CD4-positive, alpha-beta T cell (primary cell): ENCODE measurements around the gene ARF3. TPM values are rescaled to one million over a fixed set of nuclear protein-coding genes. Genes with fewer than 3 reads are reported as not detected.

ENCODE experiments used
- ATAC-seq: fragments of 200-7000 bp; cut with Tn5 transposase; one replicate; pipeline ENCODE4 v1.10.0; 2022; ENCODE audit warnings: mild to moderate bottlenecking; ENCODE audit not compliant: poor library complexity
- CTCF ChIA-PET: fragments of 350-600 bp; sonication (Branson Sonifier 250); formaldehyde crosslinking; loops from one replicate; lab custom pipeline; 2021; ENCODE audit warnings: antibody characterized with exemption, inconsistent platforms; lab: Charles Lee
- POLR2A ChIA-PET: fragments of 350-600 bp; sonication (Branson Sonifier 250); formaldehyde crosslinking; loops from one replicate; lab custom pipeline; 2021; ENCODE audit warnings: antibody characterized with exemption, inconsistent platforms; lab: Charles Lee
- DNase-seq, 14 experiments: peaks; one replicate each; pipeline ENCODE4 v3.0.0-alpha.2; 2013 to 2020; ENCODE audit warnings: mixed read lengths in 2 of 14
- H3K27ac ChIP-seq, 2 donors: one replicate each; pipeline versions ENCODE4 v1.5.1 to v1.7.0; 2013; ENCODE audit warnings: low read length in 2 of 2, low read depth in 1 of 2, mild to moderate bottlenecking in 1 of 2
- H3K27me3 ChIP-seq, 2 experiments: 1 replicate in 1 of 2; 2 replicates in 1 of 2; pipeline versions ENCODE4 v1.6.1 to v1.7.0; 2013; ENCODE audit warnings: low read length in 2 of 2, control low read depth in 1 of 2, mild to moderate bottlenecking in 1 of 2, moderate library complexity in 1 of 2; ENCODE audit not compliant: insufficient read depth in 2 of 2, control insufficient read depth in 1 of 2
- H3K36me3 ChIP-seq: one replicate; pipeline ENCODE4 v1.6.1; 2013; ENCODE audit warnings: low read length, control low read depth; ENCODE audit not compliant: insufficient read depth
- H3K4me1 ChIP-seq: one replicate; pipeline ENCODE4 v1.6.1; 2013; ENCODE audit warnings: low read length, control low read depth; ENCODE audit not compliant: insufficient read depth
- H3K4me3 ChIP-seq: one replicate; pipeline ENCODE4 v1.5.1; 2013; ENCODE audit warnings: mild to moderate bottlenecking, low read length, moderate library complexity
- H3K9me3 ChIP-seq, 2 experiments: 1 replicate in 1 of 2; 2 replicates in 1 of 2; pipeline versions ENCODE4 v1.6.1 to v1.7.0; 2013; ENCODE audit warnings: low read length in 2 of 2, mild to moderate bottlenecking in 2 of 2, control low read depth in 1 of 2, moderate library complexity in 1 of 2; ENCODE audit not compliant: control insufficient read depth in 1 of 2, insufficient read depth in 1 of 2
- H3K27ac Mint-ChIP-seq: one replicate; pipeline ENCODE4 v1.8.0; 2020; ENCODE audit warnings: mixed read lengths
- H3K27me3 Mint-ChIP-seq: one replicate; pipeline ENCODE4 v1.8.0; 2021; ENCODE audit warnings: mixed read lengths
- H3K36me3 Mint-ChIP-seq: one replicate; pipeline ENCODE4 v1.8.0; 2021; ENCODE audit warnings: low read depth, mixed read lengths
- H3K4me1 Mint-ChIP-seq: one replicate; pipeline ENCODE4 v1.8.0; 2021; ENCODE audit warnings: low read depth, mixed read lengths
- H3K4me3 Mint-ChIP-seq: one replicate; pipeline ENCODE4 v1.8.0; 2020; ENCODE audit warnings: mild to moderate bottlenecking, mixed read lengths
- H3K9me3 Mint-ChIP-seq: one replicate; pipeline ENCODE4 v1.8.0; 2020; ENCODE audit warnings: mixed read lengths
- CTCF ChIP-seq: fragments of 200-600 bp; IDR thresholded peaks from one replicate; pipeline ENCODE4 v1.8.0; 2022; ENCODE audit warnings: antibody characterized with exemption, mild to moderate bottlenecking
- intact Hi-C, 2 experiments: fragments of 100-400 bp; cut with DNase I in 1 of 2; cut with micrococcal nuclease in 1 of 2; formaldehyde crosslinking; loops; one replicate each; pipeline versions ENCODE4 v1.15.1 to v1.9.0; 2023 to 2025; cut with DNase I, micrococcal nuclease
- polyA plus RNA-seq, 2 donors: library from polyadenylated mRNA; unstranded; fragments of 120-200 nt; gene quantifications; one replicate each; pipeline ENCODE4 v1.2.1, GENCODE V29; 2013
- total RNA-seq, 174 experiments: library from RNA in 2 of 174; stranded (reverse) in 2 of 174; gene quantifications; one replicate each; pipeline ENCODE4 v1.2.3 and lab custom pipeline; 2021 to 2026

The ARF3 gene
- total RNA-seq (10 to 100 TPM; 32.0 to 34.6 TPM), total RNA-seq (lab: John Stamatoyannopoulos, UW) (28.2 to 105 (median 61.8) reads per million in 172 experiments)
- polyA plus RNA-seq (2013, experiment 1 of 2), result 77.4 TPM
- polyA plus RNA-seq (2013, experiment 2 of 2), result 72.3 TPM

- H3K4me3 Mint-ChIP-seq, result peak within 1 kb of the TSS; percentile 100
- H3K27me3 Mint-ChIP-seq, result peaks cover 6% of the 10 kb centered on the region
- H3K4me1 Mint-ChIP-seq, result peaks cover 54% of the 10 kb centered on the region
- CTCF ChIA-PET, result interaction anchor here (0.6 to 4.4 kb wide), 13 partner anchors 12 to 230 kb away, joined by 3 to 31 read pairs (median 4); partner anchors contain the start of gene WNT1
- intact Hi-C loops, result loop anchor here in 1 of 2 experiments (2.0 kb wide), 1 partner anchor 23 kb away; no protein-coding TSS in a partner anchor
- TF ChIP-seq CTCF, result no peak
- peak; percentile 84 to 97 (median 92) for DNase-seq
- POLR2A ChIA-PET, result interaction anchor here (0.7 to 2.4 kb wide), 18 partner anchors 9 to 174 kb away, joined by 3 to 29 read pairs (median 5); partner anchors contain the start of genes DDX23, FKBP11, PRKAG1 and RHEBL1
- H3K36me3 Mint-ChIP-seq, result peaks cover 21% of the 10 kb centered on the region
- Histone ChIP-seq H3K4me3 (peak within 1 kb of the TSS; percentile 86), H3K36me3 (peaks cover 5% of the 10 kb centered on the region), H3K27me3 (no peaks in the 10 kb centered on the region), H3K27ac (peak within 1 kb of the TSS; percentile 35 to 51), H3K9me3 (no peaks in the 10 kb centered on the region), H3K4me1 (peaks cover 25% of the 10 kb centered on the region)
- H3K27ac Mint-ChIP-seq, result peak within 1 kb of the TSS; percentile 91
- peak; percentile 96 for ATAC-seq
- H3K9me3 Mint-ChIP-seq, result no peaks in the 10 kb centered on the region
Observed at GRCh38 chr12:48957141-48958048, at the start of gene ARF3. Gene ARF3 (minus strand): TSS chr12:48957487. CDS start chr12:48941095, 16,392 bp downstream.

GRCh38 chr12:49000346-49000745 lies 43.1 kb upstream of the ARF3 start:
- DNase-seq (no peak), ATAC-seq (no peak)
- peaks cover 0 to 13% of the 10 kb centered on the region in 2 experiments for H3K9me3 ChIP-seq
- no peaks in the 10 kb centered on the region for H3K9me3 Mint-ChIP-seq
- no peak overlapping the region for H3K27ac Mint-ChIP-seq
- no peak for TF ChIP-seq CTCF
- peaks cover 35% of the 10 kb centered on the region for H3K36me3 ChIP-seq
- ChIA-PET POLR2A (interaction anchor here (4.9 kb wide), 1 partner anchor 20 kb away, joined by 29 read pairs; no protein-coding TSS in a partner anchor), CTCF (interaction anchor here (0.9 to 4.0 kb wide), 5 partner anchors 12 to 67 kb away, joined by 3 to 25 read pairs (median 7); partner anchors contain the start of gene WNT1)
- H3K27me3 Mint-ChIP-seq, result peaks cover 60% of the 10 kb centered on the region
- intact Hi-C loops, result no loop called here
- no peak overlapping the region for H3K4me3 ChIP-seq
- no peak overlapping the region for H3K27ac ChIP-seq
- peaks cover 59% of the 10 kb centered on the region for H3K36me3 Mint-ChIP-seq
- peaks cover 45% of the 10 kb centered on the region for H3K4me1 Mint-ChIP-seq
- no peak overlapping the region for H3K4me3 Mint-ChIP-seq
- peaks cover 49 to 50% of the 10 kb centered on the region in 2 experiments for H3K27me3 ChIP-seq
- peaks cover 44% of the 10 kb centered on the region for H3K4me1 ChIP-seq
